ENCODE results near the gene NOC4L.

The NOC4L gene

GRCh38 chr12:132171968-132172521, 27.8 kb downstream of the NOC4L start:
- DNase-seq: no peak

- DNase-seq: no peak
Measured at GRCh38 chr12:132172619-132173018, 28.4 kb downstream of the NOC4L start.

- no peak for DNase-seq
Measured at GRCh38 chr12:132173135-132174014, 29.1 kb downstream of the NOC4L start.

- no peak for DNase-seq
Measured at GRCh38 chr12:132174015-132174838, 30.0 kb downstream of the NOC4L start.

GRCh38 chr12:132174839-132175490, 30.7 kb downstream of the NOC4L start:
- no peak for DNase-seq

GRCh38 chr12:132175496-132176384, 31.5 kb downstream of the NOC4L start:
- DNase-seq: no peak

GRCh38 chr12:132176385-132176919, 32.2 kb downstream of the NOC4L start:
- DNase-seq: no peak

GRCh38 chr12:132176920-132177551, 32.8 kb downstream of the NOC4L start:
- DNase-seq: no peak

GRCh38 chr12:132178316-132178715, 34.1 kb downstream of the NOC4L start:
- DNase-seq: no peak

- DNase-seq: no peak
Measured at GRCh38 chr12:132178801-132179401, 34.6 kb downstream of the NOC4L start.

- no peak for DNase-seq
Measured at GRCh38 chr12:132179431-132180362, 35.4 kb downstream of the NOC4L start.

GRCh38 chr12:132180648-132181546, 36.6 kb downstream of the NOC4L start:
- DNase-seq: no peak

- DNase-seq: no peak
Measured at GRCh38 chr12:132181570-132182200, 37.4 kb downstream of the NOC4L start.

- no peak for DNase-seq
Measured at GRCh38 chr12:132182206-132182710, 38.0 kb downstream of the NOC4L start.

GRCh38 chr12:132182711-132183365, 38.6 kb downstream of the NOC4L start:
- DNase-seq: no peak

GRCh38 chr12:132185705-132186104, 41.4 kb downstream of the NOC4L start:
- no peak for DNase-seq

- no peak for DNase-seq
Measured at GRCh38 chr12:132186208-132186856, 42.1 kb downstream of the NOC4L start.
